ENCODE measurements around the gene TTPAL. TPM values are rescaled to one million over a fixed set of nuclear protein-coding genes. Genes with fewer than 3 reads are reported as not detected.

Gene TTPAL
- total RNA-seq, 1 experiment from 2014 or later = 10.3 TPM

- CTCF ChIA-PET = no interaction called here
- no peak for ATAC-seq
- POLR2A ChIA-PET = no interaction called here
- Mint-ChIP-seq H3K27me3 (ENCODE audit: low read depth) (no peaks in the 10 kb centered on the region), H3K4me1 (no peaks in the 10 kb centered on the region), H3K4me3 (no peak overlapping the region), H3K27ac (no peak overlapping the region), H3K36me3 (no peaks in the 10 kb centered on the region), H3K9me3 (no peaks in the 10 kb centered on the region)
- no peak for DNase-seq (ENCODE audit: low spot score)
- TF ChIP-seq ZNF281 (CRISPR knock-in tag; IDR thresholded peaks at IDR 0.05) (no peak), ATF6 (CRISPR knock-in tag; IDR thresholded peaks at IDR 0.05) (no peak), ZNF425 (CRISPR knock-in tag; conservative IDR thresholded peaks at IDR 0.05) (no peak), FOXK1 (CRISPR knock-in tag; IDR thresholded peaks at IDR 0.05) (no peak), ZMAT4 (CRISPR knock-in tag; IDR thresholded peaks at IDR 0.05) (no peak), GTF2I (CRISPR knock-in tag; conservative IDR thresholded peaks at IDR 0.05) (no peak), RELA (CRISPR knock-in tag; IDR thresholded peaks at IDR 0.05; ENCODE audit: borderline replicate concordance) (no peak), EMX1 (CRISPR knock-in tag; IDR thresholded peaks at IDR 0.05) (no peak), NFE2L1 (CRISPR knock-in tag; IDR thresholded peaks at IDR 0.05) (no peak), ZNF317 (CRISPR knock-in tag; IDR thresholded peaks at IDR 0.05; ENCODE audit: borderline replicate concordance, low read depth) (no peak), ATF2 (CRISPR knock-in tag; IDR thresholded peaks at IDR 0.05; ENCODE audit: borderline replicate concordance, low read depth) (no peak), PREB (CRISPR knock-in tag; IDR thresholded peaks at IDR 0.05; ENCODE audit: borderline replicate concordance) (no peak), USF1 (CRISPR knock-in tag; IDR thresholded peaks at IDR 0.05) (no peak), KAT7 (CRISPR knock-in tag; IDR thresholded peaks at IDR 0.05; ENCODE audit: borderline replicate concordance) (no peak), ATF3 (CRISPR knock-in tag; conservative IDR thresholded peaks at IDR 0.05) (no peak), ZBTB43 (CRISPR knock-in tag; IDR thresholded peaks at IDR 0.05) (no peak), NFYB (CRISPR knock-in tag; conservative IDR thresholded peaks at IDR 0.05; ENCODE audit: low read depth) (no peak), NR3C1 (CRISPR knock-in tag; conservative IDR thresholded peaks at IDR 0.05; ENCODE audit: low read depth) (no peak), OVOL2 (CRISPR knock-in tag; IDR thresholded peaks at IDR 0.05; ENCODE audit: borderline replicate concordance) (no peak), FOXP4 (CRISPR knock-in tag; IDR thresholded peaks at IDR 0.05) (no peak)
Observed at GRCh38 chr20:44427804-44428173, 47.9 kb upstream of the TTPAL start.
